Fibroblast of gingiva (primary cell): ENCODE data around the gene CACNG4.

Source experiments
- DNase-seq: peaks from one replicate; pipeline ENCODE4 v3.0.0-alpha.2; 2011; ENCODE audit warnings: low read depth

The CACNG4 gene

DNA sequence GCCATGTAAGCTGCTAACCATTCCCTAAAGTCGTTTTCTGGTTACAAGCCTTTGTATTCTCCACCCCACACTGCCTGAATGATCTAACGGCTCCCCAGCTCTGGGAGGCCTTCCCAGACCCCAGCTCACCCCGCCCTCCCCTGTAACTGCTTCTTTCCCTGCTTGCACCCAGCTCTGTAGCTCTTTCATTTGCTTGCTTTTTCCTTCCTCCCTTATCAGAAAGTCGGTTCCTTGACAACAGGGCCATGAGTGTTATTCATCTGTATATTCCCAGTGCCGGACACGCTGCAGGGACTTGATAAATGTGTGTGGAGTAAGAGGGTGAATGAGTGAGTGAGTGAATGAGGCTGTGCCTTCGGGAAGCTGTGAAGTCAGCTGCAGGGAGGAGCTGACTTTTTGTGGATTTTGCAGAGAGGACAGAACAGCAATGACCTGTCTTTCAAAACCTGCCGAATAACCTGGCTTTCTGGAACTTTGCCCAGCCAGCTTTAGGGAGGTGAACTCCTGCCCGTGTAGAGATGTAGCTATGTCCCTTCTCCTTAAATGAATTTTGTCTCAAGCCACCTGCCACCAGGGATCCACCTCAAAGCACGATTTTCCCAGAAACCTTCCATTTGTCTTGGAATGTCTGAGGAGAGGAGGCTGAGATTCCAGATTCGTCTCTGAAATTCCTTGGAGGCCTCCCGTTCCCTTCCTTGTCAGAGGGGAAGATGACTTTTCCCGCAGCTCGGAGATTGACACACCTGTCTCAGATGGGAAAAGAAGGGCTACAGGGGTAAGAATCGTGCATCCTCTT is 20.0 kb upstream of the CACNG4 start:
- no peak for DNase-seq

DNA sequence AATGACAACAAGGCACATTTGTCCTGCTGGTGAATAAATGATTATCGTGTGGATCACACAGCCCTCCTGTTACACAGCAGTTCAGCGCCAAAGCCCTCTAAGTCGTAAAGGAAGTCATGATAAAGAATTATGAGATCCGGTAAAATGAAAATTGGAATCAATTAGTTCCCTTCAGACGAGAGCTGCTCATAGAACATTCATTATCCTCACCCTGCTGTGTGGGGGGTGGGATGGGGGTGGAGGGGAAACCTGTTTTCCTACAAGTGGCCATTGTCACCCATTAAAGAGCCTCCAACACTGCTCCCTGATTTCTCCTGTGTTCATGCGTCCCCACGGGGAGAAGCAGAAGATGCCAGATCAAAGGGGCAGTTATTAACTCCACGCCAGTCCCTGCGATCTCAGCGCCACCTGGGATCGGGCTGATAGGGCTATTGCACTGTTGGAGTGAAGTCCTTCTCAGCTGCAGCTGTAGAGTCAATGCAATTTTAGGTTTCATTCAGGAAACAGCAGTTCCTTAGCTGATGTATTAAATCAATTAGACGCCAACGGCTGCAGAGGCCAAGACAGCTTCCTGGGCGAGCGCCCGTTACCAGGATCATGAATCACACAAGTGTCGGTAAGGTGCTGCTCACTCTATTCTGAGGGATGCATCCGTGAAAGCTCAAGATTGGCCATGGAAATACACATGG is 19.2 kb upstream of the CACNG4 start:
- no peak for DNase-seq

DNA sequence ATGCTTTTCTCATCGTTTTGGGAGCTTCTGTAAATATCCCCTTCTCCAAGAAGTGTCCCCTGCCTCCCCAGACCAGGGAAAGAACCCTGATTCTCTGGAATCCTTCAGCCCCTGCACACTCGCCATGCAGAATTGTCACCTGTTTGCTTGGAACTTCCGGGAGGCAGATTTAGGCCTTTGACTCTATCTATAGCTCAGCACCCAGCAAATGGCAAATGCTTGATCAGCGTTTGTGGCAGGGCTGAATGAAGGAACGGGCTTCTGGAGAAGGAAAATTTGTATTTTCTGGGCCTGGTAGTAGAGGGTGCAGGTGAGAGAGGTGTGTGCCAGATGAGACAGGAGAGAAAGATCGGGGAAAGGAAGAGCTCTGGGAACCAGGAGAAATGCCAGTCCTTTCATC is 18.3 kb upstream of the CACNG4 start:
- no peak for DNase-seq

DNA sequence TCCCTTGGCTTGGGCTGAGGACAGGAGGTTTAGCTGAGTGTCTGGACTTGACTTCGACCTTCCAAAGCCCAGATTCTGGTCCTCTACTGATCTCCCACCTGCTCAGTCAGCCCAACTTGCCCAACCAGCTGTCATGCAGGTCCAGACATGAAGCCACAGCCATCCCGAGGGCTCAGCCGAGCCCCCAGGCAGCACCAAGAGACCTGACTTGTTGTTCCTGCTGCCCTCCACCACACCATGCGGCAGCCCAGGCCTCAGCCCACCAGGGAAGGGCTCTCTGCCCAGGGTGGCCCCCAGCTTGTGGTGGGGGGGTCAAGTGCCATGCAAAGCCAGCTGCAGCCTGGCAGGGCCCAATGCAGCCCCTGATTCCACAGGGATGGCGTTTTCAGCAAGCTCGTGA is 17.2 kb upstream of the CACNG4 start:
- no peak for DNase-seq

DNA sequence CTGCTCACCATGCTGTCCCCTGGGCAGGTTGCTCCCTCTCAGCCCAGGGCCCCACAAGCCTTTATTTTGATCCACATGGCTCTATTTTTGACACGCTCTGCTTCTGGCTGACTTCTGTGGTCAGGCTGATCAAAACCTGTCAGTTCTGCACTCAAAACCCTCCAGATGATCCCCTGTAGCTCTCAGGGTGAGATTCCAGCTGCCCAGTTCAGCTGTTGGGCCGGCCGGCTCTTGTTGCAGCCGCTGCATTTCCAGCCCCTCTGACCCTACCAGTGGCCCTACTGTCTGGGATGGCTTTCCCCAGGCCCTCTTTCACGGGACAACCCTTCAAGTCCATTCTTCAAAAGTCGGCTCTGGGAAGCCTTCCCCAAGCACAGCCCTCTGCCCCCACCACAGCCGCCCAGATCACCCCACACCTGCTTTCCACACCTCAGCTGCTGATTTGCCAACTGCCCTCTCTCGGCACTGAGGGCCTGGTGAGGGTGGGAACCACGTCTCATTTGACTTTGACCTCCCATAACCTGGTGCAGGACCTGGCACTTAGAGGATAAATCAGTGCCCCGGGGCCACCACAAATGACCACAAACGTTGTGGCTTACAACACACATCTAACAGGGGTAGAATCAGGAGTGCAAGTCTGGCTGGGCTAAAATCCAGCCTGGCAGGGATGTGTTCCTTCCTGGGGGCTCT is 16.3 kb upstream of the CACNG4 start:
- DNase-seq = no peak

DNA sequence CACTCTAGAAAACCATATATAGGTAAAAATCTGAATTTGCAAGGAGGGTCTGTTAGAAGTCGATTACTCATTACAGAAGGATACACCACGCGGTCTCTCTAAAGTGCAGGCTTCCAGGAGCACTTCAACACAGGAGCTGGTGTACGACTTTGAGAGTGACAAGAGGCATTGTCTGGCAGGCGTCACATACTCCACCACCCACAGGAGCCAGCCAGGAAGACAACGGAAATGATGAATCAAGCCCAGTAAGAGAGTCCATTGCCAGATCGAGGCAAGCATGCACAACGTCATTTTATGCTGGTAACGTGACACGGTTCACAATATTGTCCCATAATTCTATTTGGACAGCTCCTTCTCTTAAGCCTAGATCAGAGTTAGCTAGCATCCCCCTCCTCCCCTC is 15.0 kb upstream of the CACNG4 start:
- no peak for DNase-seq

DNA sequence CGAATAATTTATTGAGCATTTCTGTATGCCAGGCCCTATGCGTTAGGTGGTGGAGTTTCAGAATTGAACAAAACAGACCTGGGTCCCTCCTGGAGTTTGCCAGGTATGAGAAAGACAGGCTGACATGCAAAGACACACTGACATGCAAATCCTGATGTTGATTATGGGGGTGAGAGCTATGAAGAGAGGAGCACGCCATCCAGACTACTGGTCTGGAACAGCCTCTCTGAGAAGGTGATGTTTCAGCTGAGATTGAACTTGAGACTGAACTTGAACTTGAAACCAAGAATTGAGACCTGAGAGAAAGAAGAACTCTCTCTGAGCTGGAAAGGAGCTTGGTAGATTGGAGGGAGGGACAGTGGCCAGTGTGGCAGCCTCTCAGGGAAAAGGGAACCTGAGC is 14.2 kb upstream of the CACNG4 start:
- no peak for DNase-seq

DNA sequence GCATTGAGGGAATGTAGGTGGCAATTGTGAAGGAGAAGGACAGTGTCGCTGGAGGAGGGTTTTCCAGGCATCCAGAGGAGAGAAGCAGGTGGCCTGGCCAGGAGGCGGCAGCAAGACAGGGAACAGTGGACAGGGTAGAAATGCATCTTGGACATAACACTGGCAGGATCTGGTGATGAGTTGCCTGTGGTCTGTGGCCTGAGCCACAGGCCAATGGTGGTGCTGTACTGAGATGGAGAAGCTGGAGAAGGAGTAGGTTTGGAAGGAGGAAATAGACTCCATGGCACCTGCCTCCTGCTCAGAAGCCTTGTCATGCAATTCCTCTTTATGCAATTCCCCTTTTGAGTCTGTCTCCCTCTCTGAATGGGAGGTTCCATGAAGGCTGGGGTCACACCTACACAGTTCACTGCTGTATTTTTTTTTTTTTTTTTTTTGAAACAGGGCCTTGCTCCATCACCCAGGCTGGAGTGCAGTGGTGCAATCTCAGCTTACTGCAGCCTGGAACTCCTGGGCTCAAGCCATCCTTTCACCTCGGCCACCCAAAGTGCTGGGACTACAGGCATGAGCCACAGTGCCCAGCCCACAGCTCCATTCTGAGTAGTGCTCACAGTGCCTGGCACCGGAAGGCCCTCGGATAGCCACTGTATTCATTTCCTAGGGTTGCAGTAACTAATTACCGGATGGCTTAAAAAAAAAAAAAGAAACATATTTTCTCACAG is 13.5 kb upstream of the CACNG4 start:
- no peak for DNase-seq

DNA sequence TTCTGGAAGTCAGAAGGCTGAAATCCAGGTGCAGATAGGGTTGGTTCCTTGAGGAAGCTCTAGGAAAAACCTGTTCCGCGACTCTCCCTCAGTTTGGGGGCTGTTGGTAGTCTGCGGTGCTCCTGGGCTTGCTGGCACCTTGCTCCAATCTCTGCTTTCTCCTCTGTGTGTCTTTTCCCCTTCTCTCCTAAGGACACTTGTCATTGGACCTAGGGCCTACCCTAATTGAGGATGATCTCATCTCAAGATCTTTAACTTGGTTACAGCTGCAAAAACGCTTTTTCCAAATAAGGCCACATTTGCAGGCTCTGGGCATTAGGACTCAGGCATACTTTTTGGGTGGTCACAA is 12.9 kb upstream of the CACNG4 start:
- no peak for DNase-seq

DNA sequence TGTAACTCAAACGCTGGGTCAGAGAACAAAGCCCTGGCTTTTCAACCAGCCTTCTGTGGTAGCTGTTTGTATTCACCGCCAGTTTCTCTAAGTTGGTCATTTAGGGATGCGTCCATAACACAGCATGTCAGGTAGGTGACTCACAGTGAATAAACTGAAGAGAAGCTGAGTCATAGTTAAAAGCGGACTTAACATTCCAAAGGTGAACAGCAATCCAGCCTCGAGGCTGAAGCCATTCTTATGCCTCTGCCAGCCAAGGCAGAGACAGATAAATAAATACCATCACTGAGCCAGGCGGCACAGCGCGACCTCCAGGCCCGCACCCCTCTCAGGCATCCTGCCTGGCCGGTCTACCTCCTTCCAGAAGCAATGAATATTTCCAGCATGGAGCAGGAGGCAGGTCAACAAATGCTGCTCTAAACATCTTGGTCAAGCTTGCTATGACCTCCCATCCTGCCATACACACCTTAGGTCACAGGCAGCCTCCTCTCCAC is 12.4 kb upstream of the CACNG4 start:
- peak; percentile 67 for DNase-seq

DNA sequence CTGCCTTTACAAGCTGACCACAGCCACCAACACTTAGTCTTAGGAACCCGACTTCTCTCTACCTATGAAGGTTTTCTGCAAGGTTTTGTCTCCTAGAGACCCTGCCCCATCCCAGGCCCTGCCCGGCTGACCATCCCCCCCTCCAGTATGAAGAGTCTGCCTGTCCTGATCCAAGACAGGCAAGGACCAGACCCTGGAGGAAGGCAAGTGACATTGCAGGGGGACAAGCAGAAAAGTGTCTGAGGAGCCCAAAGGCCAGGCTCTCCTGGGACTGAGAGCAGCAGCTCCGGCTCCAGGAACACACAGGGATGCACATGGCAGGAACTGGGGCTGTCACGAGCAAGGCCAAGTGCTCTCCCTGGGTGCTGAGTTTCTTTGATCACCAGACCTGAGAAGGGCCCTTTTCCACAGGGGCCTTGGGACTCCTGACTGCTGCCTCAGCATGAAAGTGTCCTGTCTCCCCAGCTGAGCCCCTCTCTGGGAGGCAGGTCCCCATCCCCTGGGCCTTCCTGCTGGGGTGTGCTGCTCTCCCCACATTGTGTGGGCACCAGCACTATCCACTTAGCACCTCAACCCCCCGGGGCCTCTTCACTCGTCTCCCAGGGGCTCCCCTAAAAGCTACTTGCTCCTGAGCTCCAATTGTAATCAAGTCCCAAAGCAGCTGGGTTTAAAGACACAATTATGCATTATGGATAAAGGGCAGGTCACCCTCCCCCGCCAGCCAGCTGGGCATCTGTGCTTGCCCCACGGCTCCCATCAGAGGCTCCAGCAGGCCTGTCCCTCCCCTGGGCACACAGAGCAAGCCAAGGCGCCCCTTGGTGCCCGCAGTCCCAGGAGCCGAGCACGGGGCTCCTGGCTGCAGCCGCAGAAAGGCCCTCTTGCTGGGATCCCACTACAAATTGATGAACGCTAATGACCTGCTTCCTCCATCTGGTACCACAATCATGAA is 11.6 kb upstream of the CACNG4 start:
- no peak for DNase-seq

DNA sequence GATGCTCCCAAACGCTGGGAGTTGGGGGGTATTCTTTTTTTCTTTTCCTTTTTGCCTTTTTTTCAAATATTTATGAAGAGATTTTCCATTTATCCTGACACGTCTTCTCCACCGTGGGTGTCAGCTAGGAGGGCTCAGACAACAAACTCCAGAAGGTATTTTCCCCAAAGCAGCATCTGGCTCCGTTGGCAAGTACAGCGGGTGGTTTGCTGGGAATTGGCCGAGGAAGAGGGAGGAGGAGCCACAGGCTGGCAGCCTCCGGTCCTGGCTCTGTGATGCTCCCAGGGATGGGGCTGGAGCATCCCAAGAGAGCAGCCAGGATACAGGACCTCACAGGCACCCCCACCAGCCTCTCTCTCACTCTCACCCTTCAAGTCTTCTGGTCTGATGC is 10.9 kb upstream of the CACNG4 start:
- no peak for DNase-seq

DNA sequence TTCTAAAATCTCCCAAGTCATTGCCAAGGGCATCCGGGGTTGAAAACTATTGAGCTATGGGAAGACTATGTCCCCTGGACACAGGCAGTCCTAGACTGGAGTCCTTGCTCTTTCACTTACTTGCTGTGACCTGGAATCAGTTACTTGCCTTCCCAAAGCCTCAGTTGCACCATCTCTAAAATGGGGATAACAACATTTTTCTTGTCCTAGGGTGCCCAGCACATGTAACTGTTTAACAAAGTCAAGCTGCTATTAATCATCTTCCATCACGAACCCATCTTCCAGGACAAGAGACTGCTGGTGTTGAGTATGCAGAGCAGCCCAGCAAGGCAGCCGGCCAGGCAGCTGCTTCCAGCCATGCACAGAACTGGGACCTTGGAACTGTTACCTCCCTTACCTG is 9.9 kb upstream of the CACNG4 start:
- no peak for DNase-seq

DNA sequence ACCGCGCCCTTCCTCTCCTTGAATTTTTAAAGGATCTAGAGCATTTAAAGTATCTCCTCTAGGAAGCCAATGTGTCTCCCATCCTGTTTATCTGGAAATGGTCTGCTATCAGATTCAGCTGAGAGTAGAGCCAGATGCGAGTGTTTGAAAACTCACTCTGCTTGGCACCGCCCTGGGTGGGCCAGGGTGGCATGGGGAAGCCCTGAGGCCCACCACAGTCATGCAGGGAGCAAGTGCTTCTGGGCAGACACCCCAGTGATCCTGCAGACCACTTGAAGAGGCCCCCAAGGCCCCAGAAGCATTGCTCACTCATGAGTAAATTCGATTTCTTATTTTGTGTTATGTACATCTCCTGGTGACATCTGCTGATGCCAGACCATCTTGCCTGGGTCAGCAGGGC is 8.7 kb upstream of the CACNG4 start:
- no peak for DNase-seq

DNA sequence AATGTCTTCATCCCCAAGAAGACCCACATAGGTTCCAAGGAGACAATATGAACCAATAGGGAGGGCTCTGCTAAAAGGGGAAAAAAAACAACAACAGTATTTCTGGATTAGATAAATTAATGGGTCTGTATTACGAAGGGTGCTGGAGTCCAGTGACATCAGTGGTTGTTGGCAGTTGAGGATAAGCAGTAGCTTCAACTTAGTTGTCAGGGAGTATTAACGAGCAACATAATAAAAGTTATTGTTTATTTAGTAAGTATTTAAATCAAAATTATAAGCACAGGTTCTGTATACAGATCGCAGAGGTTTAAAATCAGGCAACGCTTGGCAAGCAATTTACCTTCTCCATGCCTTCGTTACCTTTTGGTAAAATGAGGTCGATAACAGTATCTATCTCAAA is 7.6 kb upstream of the CACNG4 start:
- no peak for DNase-seq

DNA sequence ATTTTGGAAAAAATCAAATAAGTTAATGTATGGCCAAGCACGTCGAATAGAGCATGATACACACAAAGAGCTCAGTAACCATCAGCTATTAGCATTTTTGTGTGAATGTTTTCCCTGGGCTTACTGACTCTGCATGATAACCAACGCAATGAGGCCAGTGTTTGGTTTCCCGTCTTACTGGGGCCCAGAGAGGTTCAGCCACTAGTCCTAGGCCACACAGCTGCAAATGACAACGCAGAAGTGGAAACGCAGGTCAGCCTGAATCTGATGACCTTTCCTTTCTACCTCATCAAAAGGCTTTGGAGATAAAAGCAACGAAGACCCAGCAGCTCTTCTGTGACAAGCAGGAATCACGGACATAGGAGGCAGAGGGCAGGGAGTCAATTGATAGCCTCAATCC is 7.2 kb upstream of the CACNG4 start:
- DNase-seq = no peak

DNA sequence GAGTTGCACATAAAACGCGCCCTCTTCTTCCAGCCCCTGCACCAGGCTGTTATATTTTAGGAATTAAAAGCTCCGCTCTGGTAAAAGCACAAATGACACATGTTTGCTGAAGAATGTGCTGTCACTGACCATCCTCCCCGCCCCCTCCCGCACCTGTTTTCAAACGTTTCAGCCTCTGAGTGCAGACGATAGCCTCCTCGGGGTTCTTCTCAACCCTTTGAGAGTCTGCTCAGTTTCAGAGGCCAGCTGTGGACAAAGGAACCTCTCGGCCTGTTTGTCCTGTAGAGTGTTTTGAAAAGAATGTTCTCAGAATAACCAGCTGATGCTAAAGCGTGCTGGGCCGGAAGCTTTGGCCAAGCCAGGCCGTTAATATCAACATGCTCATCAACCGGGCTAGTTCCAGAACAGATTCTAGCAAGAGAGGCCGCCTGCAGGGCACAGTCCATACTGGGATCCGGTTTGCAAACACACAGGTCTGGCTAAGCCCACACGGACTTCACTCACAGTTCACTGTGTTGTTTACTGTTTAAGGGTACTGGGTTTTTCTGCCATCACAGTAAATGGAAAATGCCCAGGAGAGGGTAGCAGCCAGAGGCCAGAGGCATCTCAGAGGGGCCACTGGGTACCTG is 6.4 kb upstream of the CACNG4 start:
- DNase-seq = no peak

DNA sequence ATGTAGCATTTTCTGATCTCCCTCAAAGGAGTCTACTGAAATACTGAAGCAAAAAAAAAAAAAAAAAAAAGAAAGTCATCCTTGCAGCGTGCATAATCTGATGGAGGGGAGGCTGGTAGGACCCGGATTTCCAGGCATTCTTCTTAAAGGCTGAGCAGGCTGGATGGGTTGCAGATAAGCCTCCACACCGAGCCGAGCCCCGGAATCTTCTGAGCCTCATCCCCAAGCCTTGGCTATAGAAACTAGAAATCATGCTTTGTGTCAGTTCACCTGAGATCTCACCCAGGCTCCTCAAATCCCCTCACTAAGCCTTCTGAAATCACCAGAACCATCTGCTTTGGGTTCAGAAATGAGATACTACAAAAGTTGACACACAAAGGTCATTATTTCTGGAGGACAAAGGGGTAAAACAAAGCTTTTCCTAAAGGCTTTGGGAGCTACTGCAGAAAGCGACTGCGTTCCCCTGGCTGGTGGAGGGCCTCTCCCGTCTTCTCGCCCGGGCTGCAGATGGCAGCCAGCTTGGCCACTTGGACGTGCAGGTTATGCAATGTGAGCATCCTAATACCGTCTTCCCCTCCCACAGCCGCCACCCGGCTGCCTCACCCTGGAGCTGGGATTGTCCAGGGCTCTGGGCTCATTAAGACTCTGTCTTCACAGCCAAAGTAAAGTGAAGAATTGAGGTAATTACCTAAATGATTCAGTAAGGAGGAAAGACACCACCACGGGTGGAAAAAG is 4.7 kb upstream of the CACNG4 start:
- no peak for DNase-seq

DNA sequence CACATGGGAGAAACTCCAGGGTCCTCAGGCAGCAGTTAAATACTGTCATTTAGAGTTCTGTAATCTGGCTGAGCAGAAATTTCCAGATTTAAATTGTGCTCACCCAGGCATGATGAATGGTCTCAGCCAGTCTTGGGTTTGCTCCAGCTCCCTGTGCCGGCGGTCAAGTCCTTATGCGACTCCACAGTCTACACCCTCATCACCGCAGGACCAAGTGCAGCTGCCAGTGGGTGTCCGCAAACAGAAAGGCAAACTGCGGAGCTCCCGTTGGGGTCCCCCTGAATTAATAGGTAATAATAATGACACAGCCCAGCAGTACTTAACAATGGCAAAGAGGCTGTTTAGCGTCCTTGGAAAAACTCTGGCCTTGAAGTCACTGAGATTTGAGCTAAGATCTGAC is 3.9 kb upstream of the CACNG4 start:
- no peak for DNase-seq

DNA sequence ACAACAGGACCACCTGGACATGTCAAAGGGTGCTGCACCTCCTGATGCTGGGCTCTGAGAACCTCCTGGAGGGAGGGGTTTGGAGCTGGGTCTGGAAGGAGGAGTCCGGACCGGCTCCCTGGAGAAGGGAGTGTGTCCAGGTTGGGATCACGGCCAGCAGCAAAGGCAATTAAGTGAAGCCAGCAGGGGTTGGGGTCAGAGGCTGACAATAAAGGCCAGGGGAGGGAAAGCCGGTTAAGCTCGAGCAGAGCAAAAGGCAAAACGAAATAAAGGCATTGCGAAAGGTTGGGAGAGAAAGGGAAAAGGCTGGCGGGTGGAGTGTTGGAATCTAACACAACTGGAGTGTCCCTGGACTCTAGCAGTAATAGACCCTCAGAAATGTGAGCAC is 992 bp upstream of the CACNG4 start:
- DNase-seq = no peak
